GM19193 (cell line): ENCODE measurements around the gene MUC2.

Source experiments
- POLR2A ChIP-seq: IDR thresholded peaks from 4 replicates; pipeline ENCODE4 v1.6.1; 2011; ENCODE audit not compliant: insufficient read depth, insufficient read length; ENCODE audit errors: extremely low read depth

The MUC2 gene

DNA sequence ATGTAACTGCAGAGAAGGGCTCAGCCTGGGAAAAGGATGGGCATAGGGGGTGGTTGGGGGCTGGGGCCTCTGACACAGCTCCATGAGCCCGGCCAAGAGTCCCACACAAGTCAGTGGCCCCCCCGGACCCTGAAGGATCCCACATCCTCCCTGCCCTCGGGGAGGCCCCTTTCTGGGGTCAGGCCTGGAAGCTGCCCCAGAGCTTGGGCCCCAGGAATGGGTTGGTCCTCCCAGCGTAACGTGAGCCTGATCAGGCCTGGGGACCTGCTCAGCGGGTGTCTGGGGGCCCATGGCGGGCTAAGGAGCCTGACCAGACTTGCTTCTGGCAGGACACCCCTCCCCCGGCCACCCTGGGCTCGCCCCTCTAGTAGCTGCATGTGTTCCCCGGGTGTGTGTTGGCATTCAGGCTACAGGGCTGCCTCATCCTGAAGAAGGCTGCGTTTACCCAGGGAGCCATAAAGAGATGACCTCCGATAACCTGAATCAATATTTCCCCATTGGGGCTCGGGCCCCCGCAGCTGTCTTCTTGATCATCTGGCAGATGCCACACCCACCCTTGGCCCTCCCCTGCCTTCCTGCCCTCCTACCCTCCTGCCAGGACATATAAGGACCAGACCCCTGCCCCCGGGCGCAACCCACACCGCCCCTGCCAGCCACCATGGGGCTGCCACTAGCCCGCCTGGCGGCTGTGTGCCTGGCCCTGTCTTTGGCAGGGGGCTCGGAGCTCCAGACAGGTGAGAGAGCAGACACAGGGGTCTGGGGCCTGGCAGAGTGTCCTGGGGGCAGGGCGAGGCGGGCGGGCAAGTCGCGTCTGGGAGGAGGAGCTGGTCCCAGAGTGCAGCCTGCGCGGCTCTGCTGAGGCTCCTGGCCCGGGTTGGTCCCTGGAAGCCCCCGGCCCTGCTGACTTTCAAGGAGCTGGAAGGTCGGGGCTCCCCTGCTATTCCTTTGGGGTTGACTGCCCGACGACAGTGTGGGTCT lies at the start of gene MUC2:
MUC2 (plus strand) TSS at position 631 of the 978 bp plus-strand sequence.
- TF ChIP-seq POLR2A = no peak

DNA sequence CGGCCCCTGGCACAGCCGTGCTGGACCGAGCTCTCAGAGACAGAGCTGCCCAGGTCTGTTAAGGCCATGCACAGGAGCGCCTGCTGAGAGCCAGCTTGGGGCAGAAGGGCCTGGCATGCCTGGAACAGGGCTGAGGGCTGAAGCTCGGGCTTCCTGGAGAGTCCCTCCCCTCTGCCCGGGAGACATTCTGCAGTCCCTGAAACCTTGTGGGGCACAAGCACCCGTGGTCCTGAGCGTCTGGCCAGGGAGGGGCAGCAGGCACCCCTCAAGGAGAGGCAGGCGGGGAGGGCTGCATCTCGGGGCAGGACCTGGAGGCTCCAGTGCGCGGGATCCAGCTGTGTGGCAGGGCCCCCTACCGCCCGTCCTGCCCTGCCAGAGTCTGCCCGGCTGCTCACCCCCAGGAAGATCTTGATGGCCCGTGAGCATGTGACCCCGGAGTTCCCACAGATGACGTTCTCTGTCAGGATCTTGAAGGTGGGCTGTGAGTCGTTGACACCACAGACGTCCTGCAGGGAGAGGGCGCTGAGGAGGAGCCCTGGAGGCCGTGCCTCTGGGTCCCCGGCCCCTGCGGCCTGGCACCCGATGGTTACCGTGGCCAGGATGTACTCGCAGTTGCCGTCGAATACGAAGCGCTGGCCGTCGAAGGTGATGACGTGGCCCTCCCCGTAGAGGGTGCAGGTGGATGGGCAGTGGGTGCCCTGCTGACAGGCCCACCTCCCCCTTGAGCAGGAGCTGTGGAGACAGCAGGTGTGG lies 49.1 kb upstream of the MUC2 start:
- no peak for TF ChIP-seq POLR2A

DNA sequence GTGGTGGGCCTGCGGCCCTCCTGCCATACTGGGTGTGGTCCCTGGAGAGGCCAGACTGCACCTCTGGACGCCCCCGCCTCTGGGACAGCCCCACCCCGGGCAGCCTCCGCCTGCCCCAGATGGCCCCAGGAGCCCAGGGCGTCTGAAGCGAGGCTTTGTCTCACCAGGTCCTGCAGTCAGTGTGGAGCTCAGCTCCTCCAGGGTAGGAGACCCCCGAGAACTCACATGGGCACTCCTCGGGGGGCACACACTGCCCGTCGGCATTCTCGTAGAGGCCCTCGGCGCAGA lies 48.6 kb upstream of the MUC2 start:
- TF ChIP-seq POLR2A = no peak

DNA sequence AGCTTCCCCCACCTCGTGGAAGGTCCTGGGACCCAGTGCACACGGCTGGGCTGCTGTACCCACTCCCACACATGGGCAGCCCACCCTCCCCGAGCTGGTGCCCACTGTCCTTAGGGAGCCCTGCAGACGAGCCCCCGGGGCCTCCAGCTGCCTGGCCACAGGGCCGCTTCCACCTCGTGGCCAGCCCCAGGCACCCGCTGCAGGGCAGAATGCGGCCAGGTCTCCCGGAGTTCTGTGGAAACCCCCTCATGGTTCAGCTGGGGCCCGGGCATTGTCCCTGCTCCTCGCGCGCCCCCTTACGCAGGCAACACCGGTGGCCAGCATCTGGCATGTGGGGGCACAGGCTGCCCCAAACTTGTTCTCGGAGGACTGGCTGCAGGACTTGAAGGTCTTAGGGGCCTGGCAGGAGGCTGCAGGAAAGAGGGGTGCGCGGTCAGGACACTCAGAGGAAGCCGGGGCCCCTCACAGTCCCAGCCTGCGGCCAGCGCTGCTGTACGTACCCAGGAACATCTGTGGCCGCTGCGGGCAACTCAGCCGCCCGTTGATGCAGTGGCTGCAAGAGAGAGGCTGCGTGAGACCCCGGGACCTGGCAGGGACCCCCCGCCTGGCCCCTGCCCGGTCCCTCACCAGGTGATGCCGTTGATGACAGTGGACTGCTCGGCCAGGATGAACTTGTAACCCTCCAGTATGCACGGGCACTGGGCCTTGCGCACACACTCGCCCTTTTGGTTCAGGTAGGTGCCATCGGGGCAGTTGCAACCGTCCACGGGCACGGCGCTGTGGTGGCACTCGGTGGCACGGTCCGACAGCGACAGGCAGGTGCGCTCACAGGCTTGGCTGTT lies 47.8 kb upstream of the MUC2 start:
- TF ChIP-seq POLR2A = no peak

DNA sequence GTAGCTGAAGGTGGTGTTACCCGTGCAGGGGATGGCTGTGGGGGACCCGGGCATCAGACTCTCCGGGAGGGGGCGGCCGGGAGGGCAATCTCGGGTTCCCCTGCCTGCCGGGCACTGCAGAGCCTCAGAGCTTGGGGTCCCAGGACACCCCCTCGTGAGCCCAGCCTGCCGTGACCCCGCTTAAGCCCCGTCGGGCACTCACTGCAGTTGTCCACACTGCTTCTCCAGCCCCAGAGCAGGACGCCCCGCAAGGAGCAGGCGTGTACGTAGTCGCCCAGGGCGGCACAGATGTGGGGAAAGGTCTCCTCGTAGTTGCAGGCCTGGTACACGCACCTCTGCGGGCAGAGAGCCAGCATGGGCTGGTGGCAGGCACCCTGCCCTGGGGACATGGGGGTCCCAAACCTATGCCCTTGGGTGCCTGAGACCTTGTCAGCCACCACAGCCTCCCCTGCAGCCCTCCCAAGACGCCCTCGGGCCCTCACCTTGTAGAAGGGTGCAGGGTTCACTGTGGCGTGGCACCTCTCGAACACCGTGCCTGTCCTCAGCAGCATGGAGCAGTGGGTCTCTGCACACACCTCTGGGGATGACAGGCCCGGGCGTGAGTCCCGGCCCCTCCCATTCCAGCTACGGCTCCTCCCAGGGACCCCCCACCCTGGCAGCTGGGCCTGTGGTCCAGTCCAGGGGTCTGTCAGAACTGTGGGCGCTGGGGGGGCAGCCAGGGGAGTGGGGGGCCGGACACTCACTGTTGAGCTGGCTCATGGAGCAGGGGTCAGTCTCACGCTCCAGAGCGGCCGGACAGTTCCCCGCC lies 47.0 kb upstream of the MUC2 start:
- TF ChIP-seq POLR2A = no peak

DNA sequence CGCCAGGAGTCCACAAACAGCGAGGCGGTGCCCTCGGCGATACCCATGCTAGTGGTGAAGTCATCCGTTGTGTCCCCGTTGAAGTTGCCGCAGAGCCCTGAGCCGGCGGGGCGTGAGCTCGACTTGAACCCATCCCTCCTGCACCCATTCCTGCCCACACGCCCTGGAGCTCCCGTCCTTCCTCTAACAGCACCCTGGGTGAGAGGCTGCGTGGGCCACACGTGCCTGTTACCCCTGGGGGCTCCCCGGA lies 46.5 kb upstream of the MUC2 start:
- no peak for TF ChIP-seq POLR2A

DNA sequence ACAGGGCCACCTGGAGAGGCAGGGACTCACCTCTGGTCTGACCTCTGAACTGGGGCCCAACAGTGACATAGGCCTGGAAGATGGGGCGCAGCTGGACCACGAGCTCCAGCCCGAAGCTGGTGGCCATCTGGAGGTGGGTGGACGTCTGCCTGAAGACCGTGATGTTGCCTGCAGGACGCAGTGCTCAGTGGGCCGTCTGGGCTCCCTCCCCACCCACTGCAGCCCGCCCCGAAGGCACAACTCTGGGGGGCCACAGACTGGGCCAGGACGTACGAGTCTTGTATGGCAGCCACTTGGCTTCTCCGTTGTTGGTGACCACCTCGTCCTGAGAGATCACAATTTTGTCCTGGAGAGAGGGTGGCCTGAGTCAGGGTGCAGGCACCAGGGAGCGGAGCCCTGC lies 46.1 kb upstream of the MUC2 start:
- no peak for TF ChIP-seq POLR2A

DNA sequence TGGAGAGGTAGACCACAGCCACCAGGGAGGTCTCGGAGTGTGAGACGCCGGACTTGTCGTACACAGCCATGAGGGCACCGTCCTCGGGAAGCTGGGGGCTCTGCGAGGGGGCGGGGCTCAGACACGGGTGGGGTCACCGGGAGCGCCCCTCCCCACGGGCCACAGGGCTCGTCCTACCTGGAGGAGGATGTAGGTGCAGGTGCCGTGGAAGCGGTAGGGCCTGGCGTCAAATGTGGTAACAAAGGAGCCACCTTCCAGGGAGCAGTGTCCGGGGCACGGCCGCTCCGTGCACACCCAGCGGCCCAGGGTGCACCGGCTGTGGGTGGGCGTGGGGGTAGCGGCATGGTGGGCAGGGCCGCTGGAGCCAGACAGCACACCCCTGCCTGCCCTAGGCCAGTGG lies 45.6 kb upstream of the MUC2 start:
- no peak for TF ChIP-seq POLR2A

DNA sequence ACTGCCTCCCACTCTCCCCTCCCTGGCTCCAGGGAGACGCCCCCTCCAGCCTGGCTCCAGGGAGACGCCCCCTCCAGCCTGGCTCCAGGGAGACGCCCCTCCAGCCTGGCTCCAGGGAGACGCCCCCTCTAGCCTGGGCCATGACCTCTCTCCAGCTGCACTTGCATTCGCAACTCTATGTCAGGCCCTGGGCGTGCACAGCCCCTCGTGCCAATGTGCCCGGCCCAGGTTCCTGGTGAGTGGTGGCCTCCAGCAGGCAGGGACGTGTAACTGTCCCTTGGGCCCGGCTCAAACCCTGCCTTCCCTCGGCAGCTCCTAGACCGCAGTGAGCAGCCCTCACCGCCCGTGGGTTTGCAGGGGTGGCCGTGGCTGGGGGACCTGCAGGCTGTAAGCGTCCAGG lies 45.0 kb upstream of the MUC2 start:
- no peak for TF ChIP-seq POLR2A

DNA sequence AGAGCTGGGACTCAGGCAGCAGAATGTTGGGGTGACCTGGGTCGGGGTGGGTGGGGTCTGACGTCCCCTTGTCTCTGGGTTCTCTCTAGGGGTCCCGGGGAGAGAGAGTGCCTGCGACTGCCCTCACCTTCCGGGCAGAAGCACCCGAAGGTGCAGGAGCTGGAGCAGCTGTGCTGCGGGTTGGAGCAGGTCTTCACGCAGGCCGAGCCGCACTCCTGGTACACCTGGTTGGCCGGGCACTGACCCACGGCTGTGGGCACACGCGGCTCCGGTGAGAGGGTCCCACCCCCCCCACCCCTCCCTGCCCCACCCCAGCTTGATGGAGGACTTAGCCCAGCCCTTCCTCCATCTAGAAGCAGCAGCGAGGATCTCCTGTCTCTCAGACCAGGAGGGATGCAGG lies 44.6 kb upstream of the MUC2 start:
- TF ChIP-seq POLR2A = no peak

DNA sequence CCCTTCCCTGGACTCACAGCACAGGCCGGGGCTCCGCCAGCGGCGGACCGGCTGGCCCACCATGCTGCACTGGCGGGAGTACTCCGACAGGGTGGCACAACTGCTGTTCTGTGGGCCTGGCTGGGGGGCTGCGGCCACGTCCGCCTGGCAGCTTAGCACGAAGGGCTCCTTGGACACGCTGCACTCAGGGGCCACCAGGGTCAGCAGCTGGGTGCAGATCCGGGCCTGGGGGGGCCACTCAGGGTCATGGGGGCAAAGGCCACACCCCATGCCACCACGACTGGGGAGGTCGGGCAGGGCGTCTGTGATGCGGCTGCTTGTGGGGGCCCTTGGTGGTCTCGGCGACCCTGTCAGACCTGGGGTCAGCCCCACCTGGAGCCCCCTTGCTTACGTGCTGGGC lies 44.1 kb upstream of the MUC2 start:
- TF ChIP-seq POLR2A = no peak

DNA sequence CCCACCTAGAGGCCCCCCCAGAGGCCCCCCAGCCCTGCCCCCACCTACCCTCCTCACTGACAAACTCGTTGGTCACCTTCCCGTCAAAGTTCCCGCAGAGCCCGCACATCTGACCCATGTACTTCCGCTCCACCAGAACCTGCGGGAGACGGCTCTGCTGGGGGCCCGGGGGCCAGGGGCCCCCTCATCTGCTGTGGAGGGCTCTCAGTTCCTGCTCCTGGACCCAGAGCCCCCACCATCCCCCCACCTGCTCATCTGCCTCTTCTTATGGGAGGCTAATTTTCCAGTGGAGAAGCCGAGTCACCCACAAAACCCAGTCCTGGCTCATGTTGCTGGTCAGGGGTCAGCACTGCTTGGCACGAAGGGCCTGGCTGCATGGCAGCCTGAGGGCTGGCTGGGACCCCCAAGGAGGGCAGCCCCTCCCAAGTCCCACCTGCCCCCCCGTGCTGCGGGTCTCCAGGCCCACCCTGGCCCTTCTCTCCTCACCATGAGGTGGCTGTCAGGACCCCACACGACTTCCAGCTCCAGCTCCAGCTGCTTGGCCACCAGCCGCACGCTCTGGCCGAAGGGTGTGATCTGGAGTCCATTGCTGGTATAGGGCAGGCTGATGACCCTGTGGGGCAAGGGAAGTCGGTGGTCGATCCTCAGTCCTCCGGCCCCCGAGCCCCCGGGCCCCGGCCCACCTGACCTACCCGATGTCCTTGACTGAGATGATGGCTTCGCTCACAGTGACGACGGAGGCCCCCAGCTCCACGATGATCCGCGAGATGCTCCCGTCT lies 43.4 kb upstream of the MUC2 start:
- TF ChIP-seq POLR2A = no peak

DNA sequence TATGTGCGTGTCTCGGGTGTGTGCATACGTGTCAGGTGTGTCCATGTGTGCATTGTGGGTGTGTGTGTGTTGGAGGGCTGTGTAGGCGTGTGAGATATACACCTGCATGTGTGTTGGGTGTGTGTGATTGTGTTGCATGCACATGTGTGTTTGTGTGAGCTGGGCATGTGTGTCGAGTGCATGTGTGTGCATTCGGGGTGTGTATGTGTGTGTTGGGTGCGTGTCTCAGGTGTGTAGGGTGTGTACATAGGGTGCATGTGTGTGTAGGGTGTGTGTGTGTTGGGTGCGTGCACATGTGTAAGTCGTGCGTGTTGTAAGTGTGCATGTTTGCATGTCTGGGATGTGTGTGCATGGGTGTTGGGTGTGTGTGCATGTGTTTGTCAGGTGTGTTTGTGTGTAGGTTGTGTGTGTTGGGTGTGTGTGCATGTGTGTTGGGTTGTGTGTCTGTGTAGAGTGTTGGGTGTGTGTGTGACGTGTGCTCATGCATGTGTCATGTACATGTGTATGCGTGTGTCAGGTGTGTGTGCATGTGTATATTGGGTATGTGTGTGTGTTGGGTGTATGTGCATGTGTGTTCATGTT lies 42.3 kb upstream of the MUC2 start:
- no peak for TF ChIP-seq POLR2A
